GM19351 (cell line): ENCODE measurements around the gene MAN2C1.
"Not testable (repeated sequence)": the region's sequence is repeated elsewhere in the genome, so short reads cannot be mapped to it uniquely, and the experiment has no call there.

ENCODE experiments used
- ATAC-seq: cut with Tn5 transposase; IDR thresholded peaks from one replicate; pipeline ENCODE4 v1.9.1; 2021; ENCODE audit warnings: mild to moderate bottlenecking, moderate library complexity; ENCODE audit not compliant: unreplicated experiment

MAN2C1 gene

DNA sequence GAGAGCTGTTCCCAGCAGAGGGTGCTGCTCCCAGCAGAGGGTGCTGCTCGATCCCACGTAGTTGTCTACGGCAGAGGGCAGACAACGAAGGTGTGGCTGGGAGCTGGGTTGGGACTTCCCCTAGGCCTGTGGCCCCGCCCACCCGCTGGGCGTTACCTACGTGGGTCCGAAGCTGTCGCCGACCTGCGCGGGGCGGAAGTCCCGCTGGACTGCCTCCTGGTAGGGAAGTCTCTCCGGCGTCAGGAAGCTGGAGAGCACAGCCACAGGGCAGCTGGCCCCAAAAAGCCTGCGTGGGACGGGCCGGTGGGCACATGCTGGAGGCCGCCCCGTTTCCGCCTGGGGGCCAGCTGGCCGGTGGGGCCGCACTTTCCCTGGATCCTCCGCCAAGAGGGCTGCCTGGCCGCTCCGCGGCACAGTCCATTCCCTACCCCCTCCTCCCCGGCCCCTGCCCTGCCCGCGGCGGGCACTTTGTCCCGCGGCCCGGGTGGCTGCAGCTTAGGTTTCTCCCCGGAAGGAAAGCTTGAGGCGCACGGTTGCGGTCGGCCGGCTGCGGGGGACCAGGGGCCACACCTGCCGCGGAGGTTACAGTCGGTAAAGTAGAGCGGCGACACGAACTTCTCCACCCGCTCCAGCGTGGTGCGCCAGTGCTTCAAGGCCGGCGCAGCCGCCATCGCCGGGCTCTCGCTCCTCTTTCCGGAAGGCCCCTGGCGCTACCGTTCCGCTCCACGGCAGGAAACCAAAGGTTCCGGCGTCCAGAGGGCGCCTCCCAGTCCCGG lies at the start of gene MAN2C1:
TSS of gene MAN2C1 (minus strand) at position 695 of the 776 bp plus-strand sequence. CDS start at position 671, 24 bp downstream.
- ATAC-seq, result peak; percentile 85

DNA sequence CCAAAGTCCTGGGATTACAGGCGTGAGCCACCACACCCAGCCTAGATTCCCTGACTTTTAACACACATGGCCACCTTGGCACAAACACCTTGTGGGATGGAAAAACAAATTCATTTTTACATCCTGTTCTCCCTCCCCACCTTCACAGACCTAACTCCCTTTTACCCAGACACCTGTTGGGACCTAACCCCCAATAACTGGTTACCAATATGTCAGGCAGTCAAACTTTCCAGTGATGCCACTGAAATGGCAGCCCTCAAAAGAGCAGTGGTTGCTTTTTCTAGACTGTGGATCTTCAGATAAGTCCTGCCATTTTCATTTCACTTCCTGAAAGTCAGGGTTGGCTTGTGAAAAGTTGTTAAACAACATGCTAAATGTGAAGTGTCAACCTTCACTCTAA lies 48.2 kb upstream of the MAN2C1 start:
- no peak for ATAC-seq

DNA sequence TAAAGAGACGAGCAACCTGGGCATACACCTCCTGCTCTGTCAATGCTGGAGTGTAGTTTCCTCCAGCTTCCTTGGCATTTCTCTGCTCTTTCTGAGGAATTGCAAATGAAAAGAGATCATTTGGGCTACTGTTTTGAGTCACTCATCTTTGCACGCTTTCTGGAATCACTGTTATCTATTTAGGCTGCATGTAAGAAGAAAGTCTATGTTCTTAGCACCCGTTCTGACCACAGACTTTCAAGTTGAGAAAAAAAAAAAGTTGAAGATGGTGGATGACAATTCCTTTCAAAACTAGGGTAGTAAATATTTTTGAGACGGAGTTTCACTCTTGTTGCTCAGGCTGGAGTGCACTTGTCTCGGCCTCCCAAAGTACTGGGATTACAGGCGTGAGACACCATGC lies 41.8 kb upstream of the MAN2C1 start:
- ATAC-seq, result no peak

DNA sequence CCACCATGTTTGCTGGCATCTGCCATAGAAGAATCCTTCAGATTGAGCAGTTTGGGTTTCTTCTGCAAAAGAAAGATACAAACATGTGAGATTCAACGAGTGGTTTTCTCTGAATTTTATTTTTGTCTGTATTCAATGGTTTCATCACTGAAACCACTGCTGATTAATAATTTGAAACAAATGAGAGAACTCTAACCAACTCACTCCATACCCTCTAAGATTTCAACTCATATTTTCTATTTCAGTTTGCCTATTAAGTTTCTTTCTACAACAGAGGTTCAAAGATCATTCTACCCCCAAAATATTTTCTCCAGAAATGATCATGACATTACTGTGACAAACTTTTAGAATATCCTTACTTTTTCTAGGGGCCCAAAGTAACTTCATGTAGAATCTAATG lies 38.7 kb upstream of the MAN2C1 start:
- no peak for ATAC-seq

DNA sequence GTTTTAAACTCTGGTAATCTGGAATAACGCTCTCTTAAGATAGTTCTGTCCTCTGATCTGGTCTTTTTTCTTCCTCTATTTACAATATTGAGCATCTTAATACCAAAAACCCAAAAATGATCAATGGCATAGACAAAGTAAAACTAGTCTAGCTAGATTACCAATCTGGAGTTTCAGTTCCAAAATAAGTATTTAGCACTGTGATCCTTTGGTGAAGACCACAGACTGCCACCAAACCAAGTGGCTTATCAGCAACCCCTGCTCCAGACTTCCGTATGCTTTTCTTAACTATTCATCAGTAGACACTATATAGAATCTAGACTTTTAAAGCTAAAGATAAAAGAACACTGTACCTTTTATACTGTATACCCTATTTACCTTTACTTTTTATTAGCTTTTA lies 35.5 kb upstream of the MAN2C1 start:
- ATAC-seq, result no peak

DNA sequence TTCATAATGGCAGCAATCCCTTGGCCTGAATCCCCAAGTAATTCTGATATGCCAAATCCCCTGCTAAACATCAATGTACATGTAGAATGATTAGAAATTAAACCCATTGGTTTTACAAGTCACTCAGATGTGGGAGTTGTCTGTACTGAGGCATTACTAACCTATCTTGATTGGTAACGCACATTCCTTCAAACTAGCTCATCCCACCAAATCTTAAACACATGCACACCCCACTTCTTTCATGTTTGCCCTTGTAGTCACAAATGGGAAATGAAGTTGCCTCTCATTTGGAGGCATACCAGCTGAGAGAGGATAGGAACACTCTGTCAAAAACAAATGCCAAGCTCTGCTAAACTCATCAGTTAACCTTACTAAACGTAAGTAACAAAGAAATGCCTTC lies 29.1 kb upstream of the MAN2C1 start:
- no peak for ATAC-seq

DNA sequence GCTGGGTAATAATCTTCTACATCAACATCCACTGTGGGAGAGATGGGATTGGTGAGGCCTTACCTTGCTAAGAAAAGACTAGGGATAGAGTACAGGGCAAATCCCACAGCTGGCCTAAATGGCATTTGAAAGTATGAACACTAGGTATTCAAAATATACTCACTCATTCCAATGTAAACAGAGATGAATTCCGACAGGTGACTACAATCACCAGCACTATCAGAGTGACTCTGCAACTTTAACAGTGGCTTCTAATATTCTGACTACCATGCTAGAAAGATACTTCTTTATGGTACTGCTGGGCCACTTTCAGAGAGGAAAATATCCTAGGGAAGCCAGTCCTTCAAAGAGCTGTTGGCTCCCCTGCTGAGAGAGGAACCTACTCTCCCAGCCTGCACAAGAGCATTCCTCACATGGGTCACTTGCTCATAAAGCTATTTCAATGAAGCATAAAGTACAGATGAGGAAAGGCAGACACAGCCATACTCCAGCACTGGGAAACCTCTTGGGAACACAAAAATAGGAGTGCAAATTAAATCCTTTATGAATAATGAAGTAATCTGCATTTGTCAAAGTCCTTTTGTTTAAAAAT lies 21.5 kb upstream of the MAN2C1 start:
- no peak for ATAC-seq

DNA sequence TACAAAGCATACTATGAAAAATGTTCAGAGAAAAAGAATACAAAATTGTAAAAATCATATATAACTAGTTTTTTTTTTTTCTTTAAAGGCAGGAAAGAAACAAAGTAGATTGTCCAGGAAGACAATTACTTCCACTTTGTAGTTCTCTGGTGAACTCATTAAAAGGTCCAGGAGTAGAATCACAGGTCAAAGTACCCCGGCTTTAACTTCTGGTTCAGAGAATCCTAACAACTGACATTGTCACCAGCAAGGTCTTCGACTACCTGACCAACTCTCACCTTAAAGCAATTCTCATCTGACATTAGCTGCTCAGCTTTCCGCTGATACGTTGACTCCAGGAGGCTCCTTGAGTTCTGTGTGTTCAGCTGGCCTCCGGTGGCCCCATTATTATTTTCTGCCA lies 15.6 kb upstream of the MAN2C1 start:
- ATAC-seq, result not testable (repeated sequence)

DNA sequence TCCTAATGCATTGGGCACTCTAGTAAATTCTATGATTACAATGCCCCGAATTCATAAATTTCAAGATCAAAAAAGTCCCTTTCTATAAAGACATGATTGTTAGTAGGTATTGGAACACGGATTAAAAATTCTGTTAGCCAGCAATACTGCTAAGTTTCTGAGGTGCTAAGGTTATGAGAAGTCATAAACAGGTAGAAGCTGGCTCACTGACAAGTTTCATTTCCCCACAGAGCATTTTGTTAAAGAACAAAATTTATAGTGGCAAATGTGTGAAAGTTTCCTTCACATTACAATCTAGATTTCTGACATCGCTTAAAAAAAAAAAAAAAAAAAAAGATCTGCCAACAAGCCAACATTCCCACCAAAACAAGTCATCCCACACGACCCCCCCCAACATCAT lies 12.4 kb upstream of the MAN2C1 start:
- ATAC-seq, result no peak

DNA sequence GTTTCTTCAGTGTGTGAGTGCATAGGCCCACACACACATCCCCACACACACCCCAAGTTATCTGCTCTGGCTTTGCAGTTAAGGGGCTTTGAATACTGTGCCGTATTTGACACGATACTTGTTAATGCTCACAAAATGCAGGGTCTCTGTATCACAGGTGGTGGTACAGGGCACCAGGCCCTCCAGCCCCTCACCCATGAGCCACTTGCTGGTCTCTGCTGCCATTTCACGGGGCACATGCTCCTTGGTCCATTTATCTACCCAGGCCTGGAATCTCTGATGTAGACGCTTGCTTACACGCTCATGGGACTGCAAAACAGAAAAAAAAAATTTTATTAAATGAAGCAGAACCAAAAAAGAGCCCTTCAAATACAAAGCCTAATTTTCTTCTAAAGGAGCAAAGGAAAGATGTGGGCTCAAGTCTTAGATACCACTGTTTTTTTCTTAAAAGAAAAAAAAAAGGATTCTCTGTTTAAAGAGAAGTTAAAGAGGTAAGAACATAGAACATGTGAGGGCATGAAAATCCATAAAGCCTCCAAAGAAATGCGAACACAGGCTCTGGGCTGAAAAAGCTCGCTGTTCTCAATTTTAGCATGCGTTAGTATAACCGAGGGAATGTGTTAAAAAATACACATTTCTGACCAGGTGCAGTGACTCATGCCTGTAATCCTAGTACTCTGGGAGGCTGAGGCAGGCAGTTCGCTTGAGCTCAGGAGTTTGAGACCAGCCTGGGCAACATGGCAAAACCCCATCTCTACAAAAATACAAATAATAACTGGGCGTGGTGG lies 3.7 kb upstream of the MAN2C1 start:
- ATAC-seq, result no peak

DNA sequence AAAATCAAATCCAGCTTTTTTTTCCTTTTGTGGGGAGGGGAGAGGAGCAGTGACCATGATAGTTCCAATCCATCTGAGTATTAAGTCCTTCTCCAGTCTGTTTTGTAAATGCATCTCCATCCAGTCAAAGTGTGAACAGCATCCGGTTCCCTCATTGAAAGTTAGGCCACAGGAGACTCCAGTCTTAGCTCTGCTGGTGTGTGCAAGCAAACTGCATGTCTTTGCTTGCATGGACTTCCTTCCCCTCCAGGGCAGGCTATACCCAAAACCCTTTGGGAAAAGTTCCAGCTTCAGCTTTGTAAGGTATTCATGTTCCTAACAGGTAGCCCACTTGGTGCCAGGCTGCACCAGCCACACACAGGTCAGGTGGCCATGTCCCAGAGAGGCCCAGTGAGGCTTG lies 3.1 kb upstream of the MAN2C1 start:
- ATAC-seq, result no peak

DNA sequence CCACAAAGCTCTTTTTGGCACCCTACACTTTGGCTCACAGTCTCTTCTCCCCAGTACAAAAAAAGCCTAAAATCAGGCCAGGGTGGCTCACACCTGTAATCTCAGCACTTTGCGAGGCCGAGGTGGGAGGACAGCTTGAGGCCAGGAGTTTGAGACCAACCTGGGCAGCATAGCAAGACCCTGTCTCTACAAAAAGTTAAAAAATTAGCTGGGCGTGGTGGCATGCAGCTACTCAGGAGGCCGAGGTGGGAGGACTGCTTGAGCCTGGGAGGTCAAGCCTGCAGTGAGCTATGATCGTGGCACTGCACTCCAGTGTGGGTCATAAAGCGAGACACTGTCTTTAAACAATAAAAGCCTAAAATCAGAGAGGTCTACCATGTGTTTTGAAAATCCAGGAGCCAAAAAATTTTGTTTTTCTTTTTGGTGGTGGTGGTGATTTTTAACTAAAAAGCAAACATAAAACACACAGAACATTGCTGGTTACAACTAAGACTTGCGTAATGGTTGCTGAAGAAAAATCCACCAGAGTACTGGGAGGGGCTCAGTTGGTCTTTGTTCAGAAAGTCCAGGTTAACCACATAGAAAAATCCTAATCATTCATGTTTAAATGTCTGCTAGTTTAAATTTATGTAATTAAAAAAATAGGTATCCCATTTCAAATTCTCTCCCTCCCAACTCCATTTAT lies 1.6 kb upstream of the MAN2C1 start:
- ATAC-seq, result no peak

DNA sequence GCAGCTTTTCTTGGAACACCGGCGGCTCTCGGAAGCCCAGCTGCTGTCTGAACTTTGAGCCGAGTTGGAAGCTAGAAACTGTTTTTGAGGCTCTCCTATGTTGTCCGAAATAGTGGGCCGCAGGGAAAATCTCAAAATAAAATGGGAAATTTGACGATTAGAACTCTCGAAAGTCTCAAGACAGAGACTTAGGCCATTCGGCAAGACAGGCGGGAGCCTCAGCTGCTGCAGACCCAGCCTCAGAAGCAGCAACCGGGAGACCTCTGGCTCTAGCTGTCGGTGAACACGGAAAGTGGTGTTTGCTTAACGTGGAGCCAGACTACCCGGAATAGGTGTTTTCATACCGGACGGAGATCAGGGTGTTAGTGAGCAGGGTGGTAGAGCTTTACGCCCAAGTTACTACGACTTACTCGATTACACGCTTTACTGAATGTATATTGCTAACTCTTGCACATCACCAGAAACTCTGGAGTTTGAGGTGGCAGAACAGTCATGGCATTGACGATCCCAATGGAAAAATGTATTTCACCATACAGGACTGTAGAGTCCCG lies 357 bp upstream of the MAN2C1 start:
- peak; percentile 2 for ATAC-seq

DNA sequence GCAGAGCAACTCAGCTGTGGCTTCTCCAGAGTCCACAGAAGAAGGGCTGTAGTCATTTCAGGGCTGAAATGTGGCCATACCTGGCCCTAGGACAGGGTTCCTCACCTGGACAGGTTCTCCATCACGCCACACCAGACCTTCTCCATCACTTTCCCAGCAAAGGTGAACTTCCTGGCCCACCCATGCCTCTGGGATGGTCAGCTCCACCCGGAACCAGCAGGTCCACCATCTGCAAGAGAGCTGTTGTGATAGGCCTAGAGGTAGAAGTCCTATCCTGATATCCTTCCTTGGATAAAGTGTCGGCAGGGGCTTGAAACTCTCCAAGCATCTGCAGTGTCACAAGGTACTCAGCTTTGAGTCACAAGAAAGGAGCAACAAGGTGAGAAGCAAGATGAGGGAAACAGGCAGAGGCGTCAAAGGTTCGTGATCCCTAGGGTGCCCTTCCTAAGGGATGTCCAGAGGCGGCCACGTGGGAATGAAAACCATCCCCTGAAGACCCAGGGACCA lies 948 bp downstream of the MAN2C1 start:
- no peak for ATAC-seq

DNA sequence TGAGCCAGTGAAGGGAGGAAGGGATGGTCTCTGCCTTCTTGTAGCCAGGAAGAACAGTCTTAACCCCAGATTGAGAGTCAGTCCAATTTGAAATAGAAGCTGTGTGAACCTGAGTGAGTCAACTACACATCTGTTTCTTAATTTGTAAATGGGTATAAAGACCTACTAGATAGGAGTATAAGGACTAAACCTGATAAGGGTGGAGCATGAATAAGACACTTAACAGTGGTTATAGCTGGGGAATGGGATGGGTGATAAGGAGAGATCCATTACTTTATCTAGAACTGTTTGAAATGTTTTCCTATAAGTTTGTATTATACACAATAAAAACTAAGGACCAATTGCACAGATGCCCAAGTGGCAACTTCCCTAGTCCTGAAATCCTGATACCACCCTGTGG lies 1.4 kb downstream of the MAN2C1 start:
- ATAC-seq, result no peak

DNA sequence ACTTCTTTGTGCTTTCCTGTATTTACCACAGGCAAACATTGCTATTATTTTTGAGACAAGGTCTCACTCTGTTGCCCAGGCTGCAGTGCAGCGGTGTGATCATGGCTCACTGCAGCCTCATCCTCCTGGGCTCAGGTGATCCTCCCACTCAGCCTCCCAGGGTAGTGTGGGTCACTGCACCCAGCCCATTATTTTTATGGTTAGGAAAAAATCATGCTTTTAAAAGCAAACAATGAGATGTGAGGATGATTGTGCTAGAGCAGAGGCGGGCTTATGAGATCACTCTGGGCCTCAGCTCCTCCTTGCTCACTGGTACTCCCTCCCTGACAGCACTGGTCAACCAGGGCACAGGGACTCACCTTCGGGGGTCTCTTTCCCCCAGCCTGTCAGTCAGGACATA lies 2.2 kb downstream of the MAN2C1 start:
- ATAC-seq, result no peak

DNA sequence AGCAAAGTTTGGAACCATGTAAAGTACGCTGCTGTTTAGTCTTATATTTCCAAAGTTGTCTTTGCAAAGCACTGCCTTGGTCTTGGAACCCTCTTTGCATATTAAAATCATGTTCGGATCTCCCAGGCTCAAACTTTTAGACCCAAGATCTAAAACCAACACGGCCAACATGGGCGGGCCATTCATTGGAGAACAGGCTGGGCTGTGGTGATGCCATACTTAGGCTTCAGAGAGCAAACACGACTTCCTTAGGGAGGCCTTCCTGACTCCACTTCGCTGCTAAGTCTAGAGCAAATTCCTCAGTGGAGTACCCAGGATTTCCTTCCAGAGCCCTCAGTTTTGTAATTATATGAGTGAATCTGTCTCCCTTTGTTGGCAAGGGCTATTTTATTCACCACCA lies 3.5 kb downstream of the MAN2C1 start:
- no peak for ATAC-seq

DNA sequence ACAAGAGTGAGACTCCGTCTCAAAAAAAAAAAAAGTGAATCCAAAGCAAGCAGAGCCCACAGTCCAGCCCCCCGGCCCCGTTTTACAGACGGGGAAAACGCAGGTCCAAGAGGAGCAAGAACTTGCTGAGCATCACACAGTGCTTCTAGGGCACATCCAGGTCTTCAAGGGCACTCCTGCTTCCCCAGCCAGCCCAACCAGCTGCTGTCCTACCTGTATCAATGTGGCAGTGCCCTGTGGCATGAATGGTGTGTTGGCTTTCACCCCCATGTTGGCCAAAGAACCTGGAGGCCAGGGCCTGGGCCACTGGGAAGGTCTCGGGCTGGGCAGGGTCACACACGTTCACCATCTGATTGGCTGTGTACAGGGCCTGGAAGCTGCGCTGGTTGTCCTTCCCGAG lies 4.6 kb downstream of the MAN2C1 start:
- no peak for ATAC-seq

DNA sequence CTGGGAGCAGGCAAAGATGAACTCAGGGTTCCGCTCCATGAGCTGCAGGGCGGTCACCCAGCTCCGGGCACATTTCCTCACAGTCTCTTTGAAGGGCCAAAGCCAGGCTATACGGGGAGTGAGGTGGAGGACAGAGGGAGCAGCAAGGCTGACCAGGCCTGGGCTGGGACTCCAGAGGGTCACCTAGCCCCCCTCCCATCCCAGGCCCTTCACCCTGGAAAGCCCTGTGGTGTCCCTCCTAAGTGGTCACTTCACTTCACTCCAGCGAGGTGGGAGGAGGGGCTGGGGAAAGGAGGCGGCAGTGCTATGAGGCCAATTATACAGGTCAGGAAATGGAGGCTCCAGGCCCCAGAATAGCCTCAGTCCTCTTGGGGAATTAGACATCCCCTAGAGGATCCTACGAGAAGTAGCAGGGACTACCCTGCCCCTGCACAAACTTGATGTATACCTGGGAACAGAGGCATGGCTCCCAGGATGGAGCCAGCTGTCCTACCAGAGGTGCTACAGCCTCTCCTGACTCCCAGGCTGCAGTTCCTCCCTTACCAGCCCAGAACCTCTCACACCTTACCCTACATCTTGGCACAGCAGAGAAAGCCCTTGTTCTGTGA lies 5.7 kb downstream of the MAN2C1 start:
- ATAC-seq, result no peak

DNA sequence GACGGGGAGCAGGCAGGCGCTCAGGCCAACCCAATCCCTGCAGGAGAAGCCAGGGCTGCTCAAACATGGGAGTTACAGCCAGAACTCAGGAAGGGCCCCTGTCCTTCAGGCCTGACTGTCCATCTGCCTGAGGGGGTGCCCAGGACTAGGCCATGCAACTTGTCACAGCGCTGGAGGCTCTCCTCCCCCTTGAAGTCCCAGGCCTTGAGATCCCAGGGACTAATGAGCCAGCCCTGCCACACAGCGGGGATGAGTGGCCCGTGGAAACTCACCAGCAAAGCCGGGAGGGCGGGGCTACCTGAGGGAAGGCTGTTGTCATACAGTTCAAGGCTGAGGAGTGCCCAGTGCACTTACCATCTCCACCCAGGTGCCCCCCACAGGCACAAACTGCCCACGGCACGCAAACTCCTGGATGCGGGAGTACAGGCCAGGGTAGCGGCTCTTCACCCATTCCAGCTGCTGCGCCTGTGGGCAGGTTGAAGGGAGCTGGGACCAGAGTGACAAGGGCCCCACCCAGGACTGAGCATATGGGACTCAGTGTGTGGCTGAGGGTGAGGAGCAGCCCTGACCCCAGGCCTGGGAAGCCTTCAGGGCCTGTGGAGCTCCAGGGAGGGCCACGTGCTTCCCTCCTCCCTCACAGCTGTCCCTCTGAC lies 6.3 kb downstream of the MAN2C1 start:
- no peak for ATAC-seq
